IMR-90 (cell line): Measurements from ENCODE around the gene NPBWR2. TPM values are rescaled to one million over a fixed set of nuclear protein-coding genes. Genes with fewer than 3 reads are reported as not detected.

Source experiments
- ATAC-seq: fragments of 200-7000 bp; cut with Tn5 transposase; 2 replicates; pipeline ENCODE4 v1.9.1; 2020; ENCODE audit warnings: low read depth, mild to moderate bottlenecking, moderate library complexity
- BruUV-seq: library from RNA; stranded (reverse); fragments of 400-500 nt; replicated peaks from 2 replicates; lab custom pipeline; 2021; lab: Mats Ljungman, UMichigan
- CTCF ChIA-PET: fragments of 300-600 bp; formaldehyde crosslinking; extraction: SDS; loops from one replicate; lab custom pipeline; 2021; ENCODE audit warnings: antibody characterized with exemption; lab: Yijun Ruan, JAX
- POLR2A ChIA-PET: fragments of 300-600 bp; sonication (Branson Sonifier 250); formaldehyde crosslinking; loops from one replicate; lab custom pipeline; 2022; ENCODE audit warnings: antibody characterized with exemption; ENCODE audit not compliant: unreplicated experiment; lab: Charles Lee
- DNase-seq: peaks from one replicate; pipeline ENCODE4 v3.0.0; 2013
- H2AFZ ChIP-seq: replicated peaks from 2 replicates; pipeline ENCODE3; 2013; ENCODE audit warnings: low read length, mild to moderate bottlenecking; ENCODE audit not compliant: poor library complexity
- H2AK5ac ChIP-seq: 2 replicates; pipeline ENCODE4 v1.6.1; 2013; ENCODE audit warnings: low read depth, low read length, inconsistent platforms
- H2AK9ac ChIP-seq: replicated peaks from 2 replicates; pipeline ENCODE3; 2013; ENCODE audit warnings: mild to moderate bottlenecking, low read depth, low read length, moderate library complexity; ENCODE audit not compliant: poor library complexity
- H2BK120ac ChIP-seq: 2 replicates; pipeline ENCODE4 v1.6.1; 2013; ENCODE audit warnings: low read depth, low read length, inconsistent platforms
- H2BK15ac ChIP-seq: 3 replicates; pipeline ENCODE4 v1.6.1; 2013; ENCODE audit warnings: low read depth, low read length, inconsistent platforms
- H2BK20ac ChIP-seq: 2 replicates; pipeline ENCODE4 v1.6.1; 2013; ENCODE audit warnings: low read depth, mild to moderate bottlenecking, inconsistent platforms, low read length, moderate library complexity
- H2BK5ac ChIP-seq: 2 replicates; pipeline ENCODE4 v1.6.1; 2013; ENCODE audit warnings: mild to moderate bottlenecking, low read depth, low read length, inconsistent platforms; ENCODE audit not compliant: poor library complexity, severe bottlenecking
- H3K14ac ChIP-seq: replicated peaks from 2 replicates; pipeline ENCODE4 v1.6.1; 2013; ENCODE audit warnings: low read depth, low read length, inconsistent platforms
- H3K18ac ChIP-seq: 2 replicates; pipeline ENCODE4 v1.6.1; 2013; ENCODE audit warnings: low read depth, low read length, control low read depth
- H3K23ac ChIP-seq: 2 replicates; pipeline ENCODE4 v1.6.1; 2013; ENCODE audit warnings: low read depth, low read length, inconsistent platforms
- H3K27ac ChIP-seq: 2 replicates; pipeline ENCODE4 v1.5.1; 2013; ENCODE audit warnings: mild to moderate bottlenecking, control low read depth, low read length; ENCODE audit not compliant: insufficient read depth
- H3K27me3 ChIP-seq: 2 replicates; pipeline ENCODE4 v1.6.1; 2013; ENCODE audit warnings: low read length; ENCODE audit not compliant: control insufficient read depth, insufficient read depth
- H3K36me3 ChIP-seq: 2 replicates; pipeline ENCODE4 v1.6.1; 2013; ENCODE audit warnings: low read length, mixed read lengths; ENCODE audit not compliant: control insufficient read depth, insufficient read depth
- H3K4ac ChIP-seq: 2 replicates; pipeline ENCODE4 v1.6.1; 2013; ENCODE audit warnings: low read depth, low read length, inconsistent platforms
- H3K4me1 ChIP-seq: 2 replicates; pipeline ENCODE4 v1.6.1; 2013; ENCODE audit warnings: low read length, mixed read lengths; ENCODE audit not compliant: control insufficient read depth, insufficient read depth
- H3K4me2 ChIP-seq: 2 replicates; pipeline ENCODE4 v1.6.1; 2013; ENCODE audit warnings: low read depth, mild to moderate bottlenecking, control low read depth, low read length, moderate library complexity
- H3K4me3 ChIP-seq: 2 replicates; pipeline ENCODE4 v1.5.1; 2013; ENCODE audit warnings: low read depth, mild to moderate bottlenecking, control low read depth, low read length, moderate library complexity; ENCODE audit not compliant: insufficient read depth
- H3K56ac ChIP-seq: 2 replicates; pipeline ENCODE4 v1.6.1; 2013; ENCODE audit warnings: low read length, inconsistent platforms; ENCODE audit not compliant: insufficient read depth; ENCODE audit errors: extremely low read depth
- H3K79me1 ChIP-seq, 2 experiments: 2 replicates each; pipeline ENCODE4 v1.6.1; 2013; ENCODE audit warnings: low read length in 2 of 2, inconsistent platforms in 1 of 2, low read depth in 1 of 2
- H3K9ac ChIP-seq: 2 replicates; pipeline ENCODE4 v1.6.1; 2013; ENCODE audit warnings: low read depth, low read length, control low read depth
- H3K9me1 ChIP-seq: 2 replicates; pipeline ENCODE4 v1.6.1; 2013; ENCODE audit warnings: low read length, inconsistent platforms; ENCODE audit not compliant: insufficient read depth
- H3K9me3 ChIP-seq: 2 replicates; pipeline ENCODE4 v1.6.1; 2013; ENCODE audit warnings: low read length; ENCODE audit not compliant: control insufficient read depth, insufficient read depth
- H4K20me1 ChIP-seq: 2 replicates; pipeline ENCODE4 v1.6.1; 2013; ENCODE audit warnings: low read length, inconsistent platforms; ENCODE audit not compliant: insufficient read depth
- H4K5ac ChIP-seq: 2 replicates; pipeline ENCODE4 v1.6.1; 2013; ENCODE audit warnings: mild to moderate bottlenecking, low read depth, low read length, control low read depth
- H4K8ac ChIP-seq, 2 experiments: 2 replicates each; pipeline ENCODE4 v1.6.1; 2013; ENCODE audit warnings: low read depth in 2 of 2, low read length in 2 of 2, control low read depth in 1 of 2, inconsistent platforms in 1 of 2
- H4K91ac ChIP-seq: 2 replicates; pipeline ENCODE4 v1.6.1; 2013; ENCODE audit warnings: low read depth, low read length, inconsistent platforms; ENCODE audit not compliant: insufficient read depth
- BHLHE40 ChIP-seq: fragments of 150-350 bp; IDR thresholded peaks from 2 replicates; pipeline ENCODE4 v1.6.1; 2016; ENCODE audit warnings: mild to moderate bottlenecking, low read depth, low read length
- CTCF ChIP-seq: conservative IDR thresholded peaks from 2 replicates; pipeline ENCODE4 v1.5.1; 2012; ENCODE audit warnings: mild to moderate bottlenecking, low read depth, low read length, improper control_type of control experiment
- ELK1 ChIP-seq: fragments of 150-350 bp; IDR thresholded peaks from 2 replicates; pipeline ENCODE4 v1.6.1; 2016; ENCODE audit warnings: low read depth, mild to moderate bottlenecking, low read length, moderate library complexity, borderline replicate concordance
- FOS ChIP-seq: fragments of 150-350 bp; IDR thresholded peaks from 2 replicates; pipeline ENCODE4 v1.6.1; 2016; ENCODE audit warnings: low read depth, low read length
- MAFK ChIP-seq: IDR thresholded peaks from 2 replicates; pipeline ENCODE4 v1.6.1; 2012; ENCODE audit warnings: low read depth, low read length, improper control_type of control experiment
- NFE2L2 ChIP-seq: fragments of 150-350 bp; IDR thresholded peaks from 2 replicates; pipeline ENCODE4 v1.6.1; 2016; ENCODE audit warnings: low read depth, mild to moderate bottlenecking, low read length
- SMC3 ChIP-seq: fragments of 150-350 bp; IDR thresholded peaks from 2 replicates; pipeline ENCODE4 v1.6.1; 2016; ENCODE audit warnings: low read depth, mild to moderate bottlenecking, antibody characterized with exemption, low read length, moderate library complexity
- USF2 ChIP-seq: fragments of 150-350 bp; IDR thresholded peaks from 2 replicates; pipeline ENCODE4 v1.6.1; 2017; ENCODE audit warnings: mild to moderate bottlenecking, antibody characterized with exemption, low read length, low read depth
- WGBS, 2 experiments: methylation state at CpG; one replicate each; pipeline versions ENCODE4 v1.1.5 to v1.1.7; 2013; ENCODE audit warnings: missing lambda C conversion rate in 2 of 2; ENCODE audit not compliant: insufficient read length in 1 of 2; ENCODE audit errors: extremely low coverage in 2 of 2; 5-methylcytosine and 5-hydroxymethylcytosine counted together
- dilution Hi-C: fragments of 300-500 bp; cut with HindIII; formaldehyde crosslinking; loops from one replicate; pipeline ENCODE4 v1.14.3; 2018; ENCODE audit warnings: low sequenced_read_pairs; ENCODE audit not compliant: unreplicated experiment
- in situ Hi-C: fragments of 300-500 bp; cut with MboI; formaldehyde crosslinking; loops from 3 replicates; pipeline ENCODE4 v1.14.3; 2019; ENCODE audit warnings: low sequenced_read_pairs, inconsistent platforms, mixed read lengths
- intact Hi-C: fragments of 100-400 bp; cut with micrococcal nuclease; formaldehyde crosslinking; loops from 2 replicates; pipeline ENCODE4 v1.10.0; 2022
- polyA plus RNA-seq, 3 experiments: library from polyadenylated mRNA; depleted of rRNA; stranded (reverse); fragments of >200 nt; gene quantifications; 2 replicates each; pipeline ENCODE4 v1.2.3, GENCODE V29; 2012; ENCODE audit warnings: low replicate concordance in 1 of 3
- total RNA-seq: library from RNA; depleted of rRNA; stranded (reverse); fragments of >200 nt; gene quantifications from 2 replicates; pipeline ENCODE4 v1.2.3, GENCODE V29; 2012

Gene NPBWR2
- total and polyA plus RNA-seq, 2 of the 4 experiments (the other 2 are of a cell fraction) = not detected

- no peak overlapping the region for H3K18ac ChIP-seq
- DNase-seq = no peak
- H3K4ac ChIP-seq = no peak overlapping the region
- CTCF ChIA-PET = interaction anchor here (1.8 to 2.0 kb wide), 2 partner anchors 36 to 80 kb away, joined by 6 to 8 read pairs; no protein-coding TSS in a partner anchor
- no peaks in the 10 kb centered on the region for H3K4me1 ChIP-seq
- H3K27me3 ChIP-seq = peaks cover 32% of the 10 kb centered on the region
- no TSS peak for BruUV-seq
- no peak overlapping the region for H2BK15ac ChIP-seq
- H2BK5ac ChIP-seq = no peak overlapping the region
- H3K9me1 ChIP-seq = no peaks in the 10 kb centered on the region
- ATAC-seq = no peak
- H4K20me1 ChIP-seq = no peaks in the 10 kb centered on the region
- H3K4me2 ChIP-seq = no peak overlapping the region
- no peak overlapping the region for H2AK9ac ChIP-seq
- no peak overlapping the region for H3K56ac ChIP-seq
- no peak overlapping the region for H3K23ac ChIP-seq
- no peak overlapping the region for H3K14ac ChIP-seq
- intact Hi-C loops (no loop called here), dilution Hi-C loops (no loop called here), in situ Hi-C loops (no loop called here)
- no peak overlapping the region for H4K5ac ChIP-seq
- H3K27ac ChIP-seq = no peak overlapping the region
- no peak overlapping the region for H3K9ac ChIP-seq
- H4K91ac ChIP-seq = no peak overlapping the region
- TF ChIP-seq SMC3 (no peak), USF2 (no peak), NFE2L2 (no peak), ELK1 (no peak), MAFK (no peak), CTCF (no peak), FOS (no peak), BHLHE40 (no peak)
- H2BK20ac ChIP-seq = no peak overlapping the region
- no peak overlapping the region for H4K8ac ChIP-seq
- no peak overlapping the region for H3K4me3 ChIP-seq
- H2AFZ ChIP-seq = no peak overlapping the region
- no peak overlapping the region for H2AK5ac ChIP-seq
- H3K79me1 ChIP-seq = no peaks in the 10 kb centered on the region
- no peaks in the 10 kb centered on the region for H3K36me3 ChIP-seq
- H2BK120ac ChIP-seq = no peak overlapping the region
- no peaks in the 10 kb centered on the region for H3K9me3 ChIP-seq
- POLR2A ChIA-PET = no interaction called here
- 60% methylated on average over 1 of the region's 8 CpGs; no CpG with 5 or more reads in 1 of the 2 experiments for WGBS, 2 experiments
Measured at GRCh38 chr20:64119301-64119680, 11.9 kb upstream of the NPBWR2 start.
